ENCODE results near the gene CAP2.
"Not testable (repeated sequence)": the region's sequence is repeated elsewhere in the genome, so short reads cannot be mapped to it uniquely, and the experiment has no call there.

CAP2 gene

GRCh38 chr6:17503051-17503450 is 109.7 kb downstream of the CAP2 start:
- DNase-seq (ENCODE audit: low read depth, low spot score): no peak

GRCh38 chr6:17504005-17504404 is 110.6 kb downstream of the CAP2 start:
- DNase-seq (ENCODE audit: low read depth, low spot score): no peak

GRCh38 chr6:17505062-17505476 is 111.7 kb downstream of the CAP2 start:
- DNase-seq (ENCODE audit: low read depth, low spot score): no peak

GRCh38 chr6:17505767-17506280 is 112.4 kb downstream of the CAP2 start:
- DNase-seq (ENCODE audit: low read depth, low spot score): no peak

- DNase-seq (ENCODE audit: low read depth, low spot score): no peak
Observed at GRCh38 chr6:17506531-17506930, 113.1 kb downstream of the CAP2 start.

- DNase-seq (ENCODE audit: low read depth, low spot score): no peak
Observed at GRCh38 chr6:17506962-17507361, 113.6 kb downstream of the CAP2 start.

- no peak for DNase-seq (ENCODE audit: low read depth, low spot score)
Observed at GRCh38 chr6:17511084-17511483, 117.7 kb downstream of the CAP2 start.

GRCh38 chr6:17511580-17511979 is 118.2 kb downstream of the CAP2 start:
- no peak for DNase-seq (ENCODE audit: low read depth, low spot score)

- no peak for DNase-seq (ENCODE audit: low read depth, low spot score)
Observed at GRCh38 chr6:17519120-17519519, 125.7 kb downstream of the CAP2 start.

- no peak for DNase-seq (ENCODE audit: low read depth, low spot score)
Observed at GRCh38 chr6:17525637-17526036, 132.2 kb downstream of the CAP2 start.

- no peak for DNase-seq (ENCODE audit: low read depth, low spot score)
Observed at GRCh38 chr6:17527076-17527475, 133.7 kb downstream of the CAP2 start.

GRCh38 chr6:17530321-17530835 is 137.0 kb downstream of the CAP2 start:
- no peak for DNase-seq (ENCODE audit: low read depth, low spot score)

- DNase-seq (ENCODE audit: low read depth, low spot score): no peak
Observed at GRCh38 chr6:17536586-17536985, 143.2 kb downstream of the CAP2 start.

- no peak for DNase-seq (ENCODE audit: low read depth, low spot score)
Observed at GRCh38 chr6:17542243-17542642, 148.8 kb downstream of the CAP2 start.

- not testable (repeated sequence) for DNase-seq (ENCODE audit: low read depth, low spot score)
Observed at GRCh38 chr6:17545681-17546080, 152.3 kb downstream of the CAP2 start.

- no peak for DNase-seq (ENCODE audit: low read depth, low spot score)
Observed at GRCh38 chr6:17551383-17551958, 158.1 kb downstream of the CAP2 start.

- DNase-seq (ENCODE audit: low read depth, low spot score): no peak
Observed at GRCh38 chr6:17552861-17553260, 159.5 kb downstream of the CAP2 start.

- DNase-seq (ENCODE audit: low read depth, low spot score): no peak
Observed at GRCh38 chr6:17556014-17556413, 162.6 kb downstream of the CAP2 start.

- no peak for DNase-seq (ENCODE audit: low read depth, low spot score)
Observed at GRCh38 chr6:17562636-17563035, 169.2 kb downstream of the CAP2 start.

GRCh38 chr6:17565399-17565798 is 172.0 kb downstream of the CAP2 start:
- no peak for DNase-seq (ENCODE audit: low read depth, low spot score)

- DNase-seq (ENCODE audit: low read depth, low spot score): no peak
Observed at GRCh38 chr6:17574866-17575560, 181.6 kb downstream of the CAP2 start.

- no peak for DNase-seq (ENCODE audit: low read depth, low spot score)
Observed at GRCh38 chr6:17577059-17577458, 183.7 kb downstream of the CAP2 start.

- DNase-seq (ENCODE audit: low read depth, low spot score): no peak
Observed at GRCh38 chr6:17580518-17581048, 187.2 kb downstream of the CAP2 start.
